HepG2 (cell line): ENCODE results near the gene DOC2A. TPM values are rescaled to one million over a fixed set of nuclear protein-coding genes. Genes with fewer than 3 reads are reported as not detected.
A peak's percentile ranks its signal among the peaks of the same experiment; 100 is the strongest.

Source experiments
- ARNTL ChIP-seq: sonication (generic); formaldehyde crosslinking; IDR thresholded peaks from 2 replicates; pipeline ENCODE4 v1.4.0; 2020; ENCODE audit warnings: mild to moderate bottlenecking, missing genetic modification reagents
- BRF2 ChIP-seq: sonication (generic); formaldehyde crosslinking; IDR thresholded peaks from 2 replicates; pipeline ENCODE4 v1.8.1; 2022; ENCODE audit warnings: mild to moderate bottlenecking, missing genetic modification reagents
- CHD4 ChIP-seq: fragments of 200-600 bp; sonication (generic); IDR thresholded peaks from 2 replicates; pipeline ENCODE4 v1.7.0; 2017; ENCODE audit warnings: mild to moderate bottlenecking, low read length, borderline replicate concordance
- CREM ChIP-seq, 2 experiments: sonication (generic) in 1 of 2; formaldehyde crosslinking in 1 of 2; IDR thresholded peaks; 2 replicates each; pipeline versions ENCODE4 v1.4.0 to v1.6.1; 2016 to 2020; ENCODE audit warnings: antibody characterized with exemption in 1 of 2, mild to moderate bottlenecking in 1 of 2, missing genetic modification reagents in 1 of 2
- EHMT2 ChIP-seq: fragments of 200-600 bp; sonication (generic); IDR thresholded peaks from 2 replicates; pipeline ENCODE4 v1.7.0; 2017; ENCODE audit warnings: antibody characterized with exemption, low read depth, low read length, borderline replicate concordance
- KLF15 ChIP-seq: sonication (generic); formaldehyde crosslinking; IDR thresholded peaks from 2 replicates; pipeline ENCODE4 v1.8.1; 2023; ENCODE audit warnings: borderline replicate concordance, mild to moderate bottlenecking, inconsistent platforms, missing genetic modification reagents, mixed read lengths
- MEF2D ChIP-seq: sonication (generic); formaldehyde crosslinking; IDR thresholded peaks from 2 replicates; pipeline ENCODE4 v1.5.1; 2020; ENCODE audit warnings: mild to moderate bottlenecking, missing genetic modification reagents
- MIXL1 ChIP-seq: IDR thresholded peaks from 2 replicates; pipeline ENCODE4 v1.6.1; 2016
- NR1H2 ChIP-seq: sonication (generic); formaldehyde crosslinking; IDR thresholded peaks from 2 replicates; pipeline ENCODE4 v1.8.1; 2022; ENCODE audit warnings: low read depth, missing genetic modification reagents, borderline replicate concordance
- PCBP2 ChIP-seq: fragments of 200-400 bp; formaldehyde crosslinking; optimal IDR thresholded peaks from 2 replicates; pipeline ENCODE3; 2018; ENCODE audit warnings: low read length, low read depth; ENCODE audit not compliant: poor library complexity, severe bottlenecking
- RFXAP ChIP-seq: sonication (generic); formaldehyde crosslinking; IDR thresholded peaks from 2 replicates; pipeline ENCODE4 v1.4.0; 2020; ENCODE audit warnings: missing genetic modification reagents, borderline replicate concordance
- TBX2 ChIP-seq: sonication (generic); formaldehyde crosslinking; IDR thresholded peaks from 2 replicates; pipeline ENCODE4 v1.5.0; 2020; ENCODE audit warnings: missing genetic modification reagents, mild to moderate bottlenecking, borderline replicate concordance
- THRA ChIP-seq: sonication (generic); formaldehyde crosslinking; IDR thresholded peaks from 2 replicates; pipeline ENCODE4 v1.4.0; 2020; ENCODE audit warnings: missing genetic modification reagents, borderline replicate concordance
- UBTF ChIP-seq: sonication (generic); formaldehyde crosslinking; IDR thresholded peaks from 2 replicates; pipeline ENCODE4 v1.4.0; 2020; ENCODE audit warnings: mild to moderate bottlenecking, missing genetic modification reagents
- ZBTB8A ChIP-seq: sonication (generic); formaldehyde crosslinking; IDR thresholded peaks from 2 replicates; pipeline ENCODE4 v1.4.0; 2020; ENCODE audit warnings: mild to moderate bottlenecking, low read depth, missing genetic modification reagents, borderline replicate concordance
- ZKSCAN5 ChIP-seq: sonication (generic); formaldehyde crosslinking; IDR thresholded peaks from 2 replicates; pipeline ENCODE4 v1.5.1; 2020; ENCODE audit warnings: mild to moderate bottlenecking, missing genetic modification reagents
- ZNF33B ChIP-seq: sonication (generic); formaldehyde crosslinking; IDR thresholded peaks from 2 replicates; pipeline ENCODE4 v1.5.1; 2020; ENCODE audit warnings: mild to moderate bottlenecking, missing genetic modification reagents
- ZNF792 ChIP-seq: IDR thresholded peaks from 2 replicates; pipeline ENCODE4 v1.6.1; 2016
- polyA plus RNA-seq, 8 experiments: library from polyadenylated mRNA; depleted of rRNA in 3 of 8; stranded (reverse) in 7 of 8; unstranded in 1 of 8; fragments of >200 nt; fragmentation: Illumina TruSeq in 4 of 8; extraction: Trizol in 4 of 8; gene quantifications; 2 replicates each; pipeline versions ENCODE4 v1.2.1 to v1.2.3, GENCODE V29; 2011 to 2016; ENCODE audit warnings: low read depth in 4 of 8, missing spikeins in 1 of 8, mixed read lengths in 1 of 8; ENCODE audit not compliant: insufficient read depth in 1 of 8
- total RNA-seq, 5 experiments: library from RNA; depleted of rRNA; stranded (reverse); fragments of >200 nt; fragmentation: Illumina TruSeq; extraction: Trizol; gene quantifications; 2 replicates each; pipeline ENCODE4 v1.2.3, GENCODE V29; 2016; ENCODE audit warnings: low read depth in 1 of 5
- TF ChIP-seq, protein P1 (sequence below): IDR thresholded peaks from 2 replicates; pipeline ENCODE4 v1.6.1; 2016; ENCODE audit warnings: missing biosample characterization, missing genetic modification reagents, low read depth
- TF ChIP-seq, protein P2 (sequence below): sonication (generic); formaldehyde crosslinking; IDR thresholded peaks from 2 replicates; pipeline ENCODE4 v1.8.0; 2022; ENCODE audit warnings: mild to moderate bottlenecking, missing genetic modification reagents, moderate library complexity
- TF ChIP-seq, protein P3 (sequence below): sonication (generic); formaldehyde crosslinking; IDR thresholded peaks from 2 replicates; pipeline ENCODE4 v1.5.1; 2020; ENCODE audit warnings: mild to moderate bottlenecking, missing genetic modification reagents, borderline replicate concordance

The DOC2A gene
- total and polyA plus RNA-seq, 2 of the 13 experiments (the other 11 are each of a cell fraction or from before 2014, with no cell fraction given), result 0.15 to 0.55 TPM

DNA sequence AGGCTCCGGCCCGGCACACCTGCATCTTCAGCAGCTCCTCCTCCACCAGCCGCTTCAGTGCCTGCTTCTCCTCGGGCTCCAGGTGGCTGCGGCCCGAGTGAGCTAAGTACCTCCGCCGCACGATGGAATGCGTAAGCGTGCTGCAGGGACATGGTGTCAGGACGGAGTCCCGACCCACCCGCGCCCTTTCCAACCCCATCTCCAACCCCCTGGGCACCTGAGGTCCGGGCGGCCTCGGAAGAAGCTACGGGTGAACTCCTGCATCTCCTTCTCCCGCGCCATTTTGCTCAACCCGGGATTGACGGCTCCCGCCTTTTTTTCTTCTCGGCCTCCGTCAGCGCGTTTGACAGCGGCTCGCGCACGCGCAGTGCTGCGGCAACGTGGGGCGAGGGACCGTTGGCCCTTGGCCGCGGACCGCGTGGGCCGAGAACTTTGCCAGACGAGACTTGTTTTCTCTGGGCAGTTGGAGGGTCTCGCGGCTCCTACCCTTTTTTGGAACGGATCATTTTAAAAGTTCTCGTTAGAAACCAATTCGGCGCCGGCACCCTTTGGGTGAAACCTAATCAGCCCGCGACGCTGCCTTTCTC lies 15.4 kb downstream of the DOC2A start, which contains the start of gene HIRIP3 (continued):
- TF ChIP-seq UBTF (CRISPR knock-in tag) (no peak), PCBP2 (no peak), ZNF792 (CRISPR knock-in tag) (no peak), EHMT2 (no peak; the same call in 1 of the 2 replicates), KLF15 (CRISPR knock-in tag) (no peak), MIXL1 (CRISPR knock-in tag) (0 out of 2 replicates have a peak, but pooled peaks have one; percentile 11), CREM (IDR thresholded peaks at IDR 0.05) (no peak), CREM (CRISPR knock-in tag; IDR thresholded peaks at IDR 0.05) (no peak), ZNF33B (0 out of 2 replicates have a peak, but pooled peaks have one; percentile 23), MEF2D (CRISPR knock-in tag) (no peak), NR1H2 (CRISPR knock-in tag) (no peak), ZBTB8A (no peak), ARNTL (CRISPR knock-in tag) (no peak), THRA (CRISPR knock-in tag) (no peak), RFXAP (peak; percentile 82; the same call in 1 of the 2 replicates), TBX2 (peak; percentile 47; the same call in 1 of the 2 replicates), CHD4 (no peak), ZKSCAN5 (CRISPR knock-in tag) (0 out of 2 replicates have a peak, but pooled peaks have one; percentile 46), BRF2 (CRISPR knock-in tag) (peak; percentile 86; the same call in 1 of the 2 replicates)
- TF ChIP-seq, protein P1, sequence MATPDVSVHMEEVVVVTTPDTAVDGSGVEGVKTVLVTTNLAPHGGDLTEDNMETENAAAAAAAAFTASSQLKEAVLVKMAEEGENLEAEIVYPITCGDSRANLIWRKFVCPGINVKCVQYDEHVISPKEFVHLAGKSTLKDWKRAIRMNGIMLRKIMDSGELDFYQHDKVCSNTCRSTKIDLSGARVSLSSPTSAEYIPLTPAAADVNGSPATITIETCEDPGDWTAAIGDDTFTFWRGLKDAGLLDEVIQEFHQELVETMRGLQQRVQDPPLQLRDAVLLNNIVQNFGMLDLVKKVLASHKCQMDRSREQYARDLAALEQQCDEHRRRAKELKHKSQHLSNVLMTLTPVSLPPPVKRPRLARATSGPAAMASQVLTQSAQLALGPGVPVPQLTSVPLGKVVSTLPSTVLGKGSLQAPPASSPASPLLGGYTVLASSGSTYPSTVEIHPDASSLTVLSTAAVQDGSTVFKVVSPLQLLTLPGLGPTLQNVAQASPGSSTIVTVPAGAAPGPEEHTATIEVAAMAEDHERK (CRISPR knock-in tag), result no peak
- TF ChIP-seq, protein P2, sequence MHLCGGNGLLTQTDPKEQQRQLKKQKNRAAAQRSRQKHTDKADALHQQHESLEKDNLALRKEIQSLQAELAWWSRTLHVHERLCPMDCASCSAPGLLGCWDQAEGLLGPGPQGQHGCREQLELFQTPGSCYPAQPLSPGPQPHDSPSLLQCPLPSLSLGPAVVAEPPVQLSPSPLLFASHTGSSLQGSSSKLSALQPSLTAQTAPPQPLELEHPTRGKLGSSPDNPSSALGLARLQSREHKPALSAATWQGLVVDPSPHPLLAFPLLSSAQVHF (CRISPR knock-in tag), result peak; percentile 88
- TF ChIP-seq, protein P3, sequence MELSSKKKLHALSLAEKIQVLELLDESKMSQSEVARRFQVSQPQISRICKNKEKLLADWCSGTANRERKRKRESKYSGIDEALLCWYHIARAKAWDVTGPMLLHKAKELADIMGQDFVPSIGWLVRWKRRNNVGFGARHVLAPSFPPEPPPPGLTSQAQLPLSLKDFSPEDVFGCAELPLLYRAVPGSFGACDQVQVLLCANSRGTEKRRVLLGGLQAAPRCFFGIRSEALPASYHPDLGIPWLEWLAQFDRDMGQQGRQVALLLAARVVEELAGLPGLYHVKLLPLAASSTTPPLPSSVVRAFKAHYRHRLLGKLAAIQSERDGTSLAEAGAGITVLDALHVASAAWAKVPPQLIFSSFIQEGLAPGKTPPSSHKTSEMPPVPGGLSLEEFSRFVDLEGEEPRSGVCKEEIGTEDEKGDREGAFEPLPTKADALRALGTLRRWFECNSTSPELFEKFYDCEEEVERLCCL (CRISPR knock-in tag), result peak; percentile 82
